Measurements from ENCODE around the gene TPSD1.
"Not testable (repeated sequence)": the region's sequence is repeated elsewhere in the genome, so short reads cannot be mapped to it uniquely, and the experiment has no call there.

The TPSD1 gene

DNA sequence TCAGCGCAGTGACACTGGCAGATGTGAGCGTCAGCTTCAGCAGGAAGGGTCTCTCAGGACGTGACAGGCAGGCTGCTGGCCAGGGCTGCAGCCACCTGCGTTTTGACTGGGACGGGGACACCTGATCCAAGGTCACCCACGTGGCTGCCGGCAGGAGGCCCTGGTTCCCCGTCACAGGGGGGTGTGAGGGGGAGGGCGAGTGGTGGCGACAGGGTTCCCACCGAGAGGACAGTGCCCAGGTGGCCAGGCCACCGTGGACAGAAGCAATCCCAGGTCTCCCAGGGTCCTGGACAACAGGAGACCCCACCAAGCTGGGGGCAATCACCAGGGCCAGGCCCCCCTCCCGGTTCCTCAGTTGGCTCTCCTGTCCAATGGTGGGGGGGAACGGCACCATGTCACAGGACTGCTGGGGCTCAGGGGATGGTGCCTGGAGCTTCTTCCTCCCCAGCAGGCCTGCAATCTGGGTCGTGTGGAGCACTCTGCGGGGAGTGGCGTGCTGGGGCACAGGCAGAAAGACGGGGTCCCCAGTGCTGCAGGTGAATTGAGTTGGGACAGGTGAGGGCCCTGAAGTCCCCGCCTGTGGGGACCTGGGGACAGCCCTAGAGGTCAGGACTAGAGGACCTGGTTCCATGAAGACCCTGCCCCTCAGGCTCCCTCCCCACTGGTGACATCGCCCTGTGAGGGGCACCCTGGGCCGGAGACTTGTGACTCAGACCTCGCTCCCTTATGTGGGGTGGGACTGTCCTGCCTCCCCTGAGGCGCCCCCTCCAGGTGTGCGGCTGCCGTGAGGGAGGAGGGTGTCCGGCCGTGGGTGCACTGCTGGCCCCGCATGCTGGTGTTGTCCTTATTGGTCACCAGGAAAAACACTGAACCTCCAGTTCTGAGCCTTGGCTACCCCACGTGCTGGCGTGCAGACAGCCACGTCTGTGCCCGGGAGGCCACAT, 11.7 kb upstream of the TPSD1 start:
- DNase-seq, result not testable (repeated sequence)

DNA sequence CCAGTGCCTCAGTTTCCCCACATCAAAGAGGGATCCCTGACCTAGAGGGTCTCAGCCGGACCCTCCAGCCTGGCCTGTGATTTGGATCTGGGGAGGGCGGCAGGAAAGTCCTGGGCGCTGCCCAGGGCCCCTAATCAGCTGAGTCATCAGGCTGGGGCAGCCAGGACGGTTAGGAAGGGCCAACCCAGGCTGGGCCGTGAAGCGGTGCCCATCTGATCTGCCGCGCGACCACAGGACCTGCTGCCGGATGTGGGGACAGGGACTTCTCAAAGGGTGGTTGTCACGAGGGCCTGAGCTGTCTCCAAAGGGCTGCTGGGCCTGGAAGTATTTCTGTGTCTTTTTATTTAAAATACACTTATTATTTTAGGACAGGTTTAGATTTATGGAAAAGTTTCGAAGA, 11.0 kb upstream of the TPSD1 start:
- no peak for DNase-seq

DNA sequence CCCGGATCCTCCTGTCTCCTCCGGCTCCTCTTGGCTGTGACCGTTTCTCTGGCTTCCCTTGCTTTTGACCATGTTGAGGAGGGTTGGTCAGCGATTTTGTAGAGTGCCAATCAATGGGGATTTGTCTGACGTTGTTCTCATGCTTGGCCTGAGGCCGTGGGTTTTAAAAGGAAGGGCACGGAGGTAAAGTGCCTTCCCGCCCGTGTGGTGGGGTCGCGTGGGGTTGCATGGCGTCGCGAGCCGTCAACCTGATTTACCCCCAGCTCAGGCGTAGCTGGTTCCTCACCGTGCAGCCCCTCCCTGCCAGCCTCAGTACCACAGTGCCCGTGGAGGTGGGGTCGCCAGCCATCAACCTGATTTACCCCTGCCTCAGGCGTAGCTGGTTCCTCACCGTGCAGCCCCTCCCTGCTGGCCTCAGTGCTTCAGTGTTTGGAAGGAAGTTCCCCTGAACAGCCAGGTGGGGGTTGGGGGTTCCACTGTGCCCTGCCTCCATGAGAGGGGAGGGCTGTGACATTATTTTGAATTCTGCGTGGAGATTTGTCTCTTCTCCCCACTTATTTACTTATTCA, 10.3 kb upstream of the TPSD1 start:
- no peak for DNase-seq

DNA sequence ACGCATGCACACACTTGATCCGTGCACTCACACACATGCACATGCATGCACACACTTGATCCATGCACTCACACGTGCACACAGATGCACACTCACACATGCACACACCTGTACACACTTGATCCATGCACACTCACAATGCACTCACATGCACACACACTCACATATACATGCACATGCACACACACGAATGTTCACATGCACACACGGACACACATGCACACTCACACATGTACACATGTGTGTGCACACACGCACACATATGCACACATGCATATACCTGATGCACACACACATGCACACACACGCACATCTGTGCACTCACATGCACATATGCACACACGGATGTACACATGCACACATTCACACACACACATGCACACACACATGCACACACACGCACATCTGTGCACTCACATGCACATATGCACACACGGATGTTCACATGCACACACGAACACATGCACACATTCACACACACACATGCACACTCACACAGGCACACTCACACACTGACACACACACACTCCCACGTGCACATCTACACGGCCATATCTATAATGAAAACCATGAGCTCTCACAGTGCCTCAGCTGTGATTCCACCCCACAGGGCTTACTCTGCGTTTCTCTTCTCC, 7.8 kb upstream of the TPSD1 start:
- not testable (repeated sequence) for DNase-seq

DNA sequence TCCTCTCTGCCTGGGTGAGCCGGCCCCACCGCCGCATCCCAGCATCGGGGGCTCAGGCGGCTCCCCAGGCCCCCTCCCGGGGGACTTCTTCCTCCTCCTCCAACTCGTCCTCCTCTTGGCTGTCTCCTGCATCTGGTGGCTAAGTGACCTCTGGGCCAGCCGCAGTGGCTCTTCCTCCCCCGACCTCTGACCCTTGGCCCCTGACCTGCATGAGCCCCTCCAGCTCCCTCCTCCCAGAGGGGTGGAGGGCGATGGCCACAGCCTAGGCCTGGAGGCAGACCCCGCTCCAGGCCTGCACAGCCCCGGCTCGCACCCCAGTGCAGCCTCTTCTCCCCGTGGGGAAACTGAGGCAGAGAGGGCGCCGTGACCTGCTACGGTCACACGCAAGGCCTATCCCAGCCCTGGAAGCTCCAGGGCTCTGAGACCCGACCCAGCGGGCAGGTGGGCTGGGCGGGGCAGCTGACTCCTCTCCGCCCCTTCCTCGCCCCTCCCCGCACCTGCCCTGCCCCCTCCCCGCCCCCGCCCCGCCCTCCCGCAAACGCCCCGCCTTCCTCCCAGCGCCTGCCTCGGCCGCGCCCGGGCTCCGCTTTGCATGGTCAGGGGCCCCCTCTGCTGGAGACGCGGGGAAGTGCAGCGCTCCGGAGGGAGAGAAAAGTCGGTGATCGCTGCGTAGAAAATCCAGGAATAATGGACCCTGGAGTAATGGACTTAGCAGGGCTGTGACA, 6.7 kb upstream of the TPSD1 start:
- not testable (repeated sequence) for DNase-seq

DNA sequence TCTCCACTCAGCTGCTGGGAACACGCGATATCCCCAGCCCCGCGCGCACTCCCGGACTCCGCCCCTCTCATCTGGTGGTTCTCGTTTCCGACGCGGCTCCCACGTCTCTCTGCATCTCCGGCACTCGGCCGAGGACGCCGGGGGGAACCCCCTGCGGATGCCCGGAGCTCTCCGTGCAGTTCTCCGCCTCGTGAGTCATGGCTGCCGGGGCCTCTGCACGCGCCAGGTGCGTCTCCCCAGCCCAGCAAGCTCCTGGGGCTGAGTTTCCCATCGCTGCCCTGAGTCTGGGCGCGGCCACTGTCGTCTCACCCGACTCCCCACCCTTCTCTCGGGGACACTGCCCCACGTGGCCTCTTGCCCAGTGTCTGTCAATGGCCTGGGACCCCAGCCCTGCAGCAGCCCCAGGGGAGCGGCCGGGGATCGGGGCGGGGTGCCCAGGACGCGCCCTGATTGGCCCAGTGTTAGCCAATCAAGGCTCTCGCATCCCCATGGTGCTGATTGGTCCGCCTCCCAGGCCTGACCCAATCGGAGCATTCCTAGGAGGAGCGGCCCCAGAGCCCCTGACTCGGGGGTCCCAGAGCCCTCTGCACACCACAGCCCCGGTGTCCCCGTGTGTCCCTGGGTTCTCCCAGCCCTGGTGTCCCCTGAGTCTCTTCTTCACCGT, 2.0 kb upstream of the TPSD1 start:
- DNase-seq, result not testable (repeated sequence)

DNA sequence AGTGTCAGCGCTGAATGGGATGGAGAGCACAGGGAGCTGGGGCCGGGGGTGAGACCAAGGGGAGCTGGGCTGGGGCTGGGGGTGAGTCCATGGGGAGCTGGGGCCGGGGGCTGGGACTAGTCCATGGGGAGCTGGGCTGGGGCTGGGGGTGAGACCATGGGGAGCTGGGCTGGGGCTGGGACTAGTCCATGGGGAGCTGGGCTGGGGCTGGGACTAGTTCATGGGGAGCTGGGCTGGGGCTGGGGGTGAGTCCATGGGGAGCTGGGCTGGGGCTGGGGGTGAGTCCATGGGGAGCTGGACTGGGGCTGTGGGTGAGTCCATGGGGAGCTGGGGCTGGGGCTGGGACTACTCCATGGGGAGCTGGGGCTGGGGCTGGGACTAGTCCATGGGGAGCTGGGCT, 1.0 kb upstream of the TPSD1 start:
- not testable (repeated sequence) for DNase-seq

DNA sequence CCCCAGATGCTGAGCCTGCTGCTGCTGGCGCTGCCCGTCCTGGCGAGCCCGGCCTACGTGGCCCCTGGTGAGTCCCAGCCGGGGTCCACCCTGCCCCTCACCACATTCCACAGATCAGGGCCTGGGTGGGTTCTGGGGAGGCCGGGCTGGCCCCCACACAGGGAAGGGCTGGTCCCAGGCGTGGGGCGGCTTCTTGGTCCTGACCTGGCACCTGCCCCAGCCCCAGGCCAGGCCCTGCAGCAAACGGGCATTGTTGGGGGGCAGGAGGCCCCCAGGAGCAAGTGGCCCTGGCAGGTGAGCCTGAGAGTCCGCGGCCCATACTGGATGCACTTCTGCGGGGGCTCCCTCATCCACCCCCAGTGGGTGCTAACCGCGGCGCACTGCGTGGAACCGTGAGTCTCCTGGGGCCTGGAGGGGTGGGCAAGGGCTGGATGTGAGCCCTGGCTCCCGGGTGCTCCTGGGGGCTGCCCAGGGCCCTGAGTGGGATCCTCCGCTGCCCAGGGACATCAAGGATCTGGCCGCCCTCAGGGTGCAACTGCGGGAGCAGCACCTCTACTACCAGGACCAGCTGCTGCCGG, 516 bp downstream of the TPSD1 start:
- DNase-seq, result not testable (repeated sequence)

DNA sequence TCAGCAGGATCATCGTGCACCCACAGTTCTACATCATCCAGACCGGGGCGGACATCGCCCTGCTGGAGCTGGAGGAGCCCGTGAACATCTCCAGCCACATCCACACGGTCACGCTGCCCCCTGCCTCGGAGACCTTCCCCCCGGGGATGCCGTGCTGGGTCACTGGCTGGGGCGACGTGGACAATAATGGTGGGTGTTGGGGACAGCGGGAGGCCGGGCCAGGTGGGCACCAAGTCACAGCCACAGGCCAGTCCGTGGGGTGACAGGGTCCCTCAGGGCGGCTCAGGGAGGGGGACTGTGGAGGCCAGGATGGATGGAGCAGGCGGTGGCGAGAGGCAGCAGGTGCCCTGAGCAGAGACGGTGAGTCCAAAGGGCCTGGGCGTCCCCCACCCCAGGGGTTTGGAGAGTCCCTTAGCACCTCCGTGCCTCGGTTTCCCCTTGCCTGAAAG, 1.0 kb downstream of the TPSD1 start:
- DNase-seq, result no peak

DNA sequence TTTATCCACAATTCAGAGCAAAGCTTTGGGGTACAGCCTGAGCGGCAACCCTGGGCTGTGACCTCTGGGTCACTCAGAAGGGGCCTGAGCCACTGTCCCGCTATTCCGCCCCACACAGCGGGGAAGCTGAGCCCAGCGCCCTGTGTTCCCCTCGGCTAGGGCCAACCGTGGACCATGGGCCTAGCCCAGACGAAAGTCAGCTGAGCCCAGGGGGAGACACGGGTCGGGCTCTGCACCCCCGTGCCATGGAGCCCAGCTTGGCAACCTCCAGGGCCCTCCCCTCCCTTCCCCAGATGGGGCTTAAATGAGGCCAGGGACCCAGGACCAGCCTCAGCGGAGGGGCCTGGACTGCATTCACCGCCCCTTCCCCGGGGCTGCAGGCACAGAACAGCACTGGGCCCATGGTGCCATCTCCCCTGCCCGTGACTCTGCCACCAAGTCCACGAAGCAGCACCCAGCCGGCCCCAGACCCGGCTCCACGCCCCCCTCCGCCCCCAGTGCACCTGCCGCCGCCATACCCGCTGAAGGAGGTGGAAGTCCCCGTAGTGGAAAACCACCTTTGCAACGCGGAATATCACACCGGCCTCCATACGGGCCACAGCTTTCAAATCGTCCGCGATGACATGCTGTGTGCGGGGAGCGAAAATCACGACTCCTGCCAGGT, 1.8 kb downstream of the TPSD1 start:
- no peak for DNase-seq

DNA sequence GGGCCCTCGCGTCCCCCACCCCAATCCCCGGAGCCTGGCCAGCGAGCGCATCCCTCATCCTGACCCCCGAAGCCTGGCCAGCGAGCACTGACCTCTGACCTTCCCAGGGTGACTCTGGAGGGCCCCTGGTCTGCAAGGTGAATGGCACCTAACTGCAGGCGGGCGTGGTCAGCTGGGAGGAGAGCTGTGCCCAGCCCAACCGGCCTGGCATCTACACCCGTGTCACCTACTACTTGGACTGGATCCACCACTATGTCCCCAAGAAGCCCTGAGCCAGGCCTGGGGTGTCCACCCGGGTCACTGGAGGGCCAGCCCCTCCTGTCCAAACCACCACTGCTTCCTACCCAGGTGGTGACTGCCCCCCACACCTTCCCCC, 2.3 kb downstream of the TPSD1 start:
- DNase-seq, result no peak

DNA sequence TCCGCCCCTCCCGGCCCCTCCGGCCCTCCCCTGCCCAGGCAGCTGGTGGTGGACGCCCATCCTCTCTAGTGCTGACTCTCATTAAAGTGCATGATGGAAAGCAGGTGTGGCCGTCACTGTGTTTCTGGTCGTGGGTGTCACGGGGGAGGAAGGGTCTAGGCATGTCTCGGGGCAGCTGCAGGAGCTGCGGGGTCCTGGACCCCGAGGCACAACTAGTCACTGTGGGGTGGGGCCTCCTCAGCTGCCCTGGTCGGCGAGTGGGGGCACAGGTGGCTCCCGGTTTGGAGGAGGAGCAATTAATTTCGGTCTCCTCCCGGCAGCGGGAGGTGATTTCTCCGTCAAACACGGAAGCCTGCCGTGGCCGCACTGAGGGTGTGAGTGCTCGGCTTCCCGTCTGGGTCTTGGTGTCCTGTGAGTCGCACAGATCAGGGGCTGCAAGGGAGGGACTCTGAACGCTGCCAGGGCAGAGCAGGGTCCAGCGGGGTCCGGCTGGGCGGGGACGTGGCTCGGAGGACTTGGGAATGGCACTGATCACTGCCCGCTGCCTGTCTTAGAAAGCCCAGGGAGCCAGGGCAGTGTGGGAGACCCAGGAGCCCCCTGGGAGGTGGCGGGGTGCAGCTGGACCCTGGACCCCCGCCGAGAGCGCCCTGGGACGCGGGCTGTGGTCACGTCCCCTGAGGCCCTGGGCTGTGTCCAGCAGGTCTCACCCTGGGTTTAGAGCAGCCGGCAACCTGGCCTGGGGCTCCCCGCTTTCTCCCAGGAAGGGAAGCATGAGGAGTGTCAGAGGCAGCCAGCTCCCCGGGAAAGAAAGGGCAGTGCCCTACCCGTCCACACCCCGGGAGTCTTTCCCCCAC, 3.3 kb downstream of the TPSD1 start:
- peak; percentile 17 for DNase-seq

DNA sequence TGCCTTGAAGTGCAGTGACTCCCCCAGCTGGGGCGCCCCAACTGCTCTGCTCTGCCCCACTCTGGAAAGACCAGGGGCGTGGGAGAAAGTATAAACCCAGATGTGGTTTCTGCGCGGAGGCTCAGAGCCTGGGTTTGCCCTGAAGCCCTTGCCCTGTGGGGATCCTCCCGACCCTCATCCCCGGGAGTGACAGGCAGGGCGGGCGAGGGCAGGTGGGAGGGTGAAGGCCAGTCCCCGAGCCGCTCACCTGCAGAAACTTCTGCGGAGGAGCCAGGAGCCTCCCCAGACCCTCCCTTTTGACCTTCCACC, 3.8 kb downstream of the TPSD1 start:
- DNase-seq, result no peak

DNA sequence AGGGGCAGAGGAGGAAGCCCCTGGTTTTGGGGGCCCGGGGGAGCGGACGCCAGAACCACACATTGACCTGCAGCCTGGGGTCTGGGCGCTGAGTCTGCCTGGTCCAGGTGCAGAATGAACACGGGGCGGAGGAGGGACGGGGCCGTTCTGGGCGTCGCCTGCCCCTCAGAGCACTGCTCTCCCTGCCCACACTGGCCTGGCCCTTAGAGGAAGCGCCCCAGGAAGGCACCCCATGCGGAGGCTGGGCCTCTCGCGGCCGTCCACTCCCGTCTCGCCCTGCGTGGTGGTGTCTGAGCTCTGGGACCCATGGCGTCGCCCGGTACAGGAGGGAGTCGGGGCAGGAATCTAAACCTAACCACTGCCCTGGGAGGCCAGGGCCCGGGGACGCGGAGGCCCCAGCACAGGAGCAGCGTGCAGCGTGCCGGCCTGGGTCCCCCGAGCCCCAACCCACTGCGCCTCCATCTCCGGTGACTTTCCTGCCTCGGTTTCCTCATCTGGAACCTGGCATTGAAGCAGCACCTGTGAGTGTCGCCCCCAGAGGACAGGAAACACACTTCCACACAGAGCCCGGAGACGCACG, 4.3 kb downstream of the TPSD1 start:
- DNase-seq, result no peak

DNA sequence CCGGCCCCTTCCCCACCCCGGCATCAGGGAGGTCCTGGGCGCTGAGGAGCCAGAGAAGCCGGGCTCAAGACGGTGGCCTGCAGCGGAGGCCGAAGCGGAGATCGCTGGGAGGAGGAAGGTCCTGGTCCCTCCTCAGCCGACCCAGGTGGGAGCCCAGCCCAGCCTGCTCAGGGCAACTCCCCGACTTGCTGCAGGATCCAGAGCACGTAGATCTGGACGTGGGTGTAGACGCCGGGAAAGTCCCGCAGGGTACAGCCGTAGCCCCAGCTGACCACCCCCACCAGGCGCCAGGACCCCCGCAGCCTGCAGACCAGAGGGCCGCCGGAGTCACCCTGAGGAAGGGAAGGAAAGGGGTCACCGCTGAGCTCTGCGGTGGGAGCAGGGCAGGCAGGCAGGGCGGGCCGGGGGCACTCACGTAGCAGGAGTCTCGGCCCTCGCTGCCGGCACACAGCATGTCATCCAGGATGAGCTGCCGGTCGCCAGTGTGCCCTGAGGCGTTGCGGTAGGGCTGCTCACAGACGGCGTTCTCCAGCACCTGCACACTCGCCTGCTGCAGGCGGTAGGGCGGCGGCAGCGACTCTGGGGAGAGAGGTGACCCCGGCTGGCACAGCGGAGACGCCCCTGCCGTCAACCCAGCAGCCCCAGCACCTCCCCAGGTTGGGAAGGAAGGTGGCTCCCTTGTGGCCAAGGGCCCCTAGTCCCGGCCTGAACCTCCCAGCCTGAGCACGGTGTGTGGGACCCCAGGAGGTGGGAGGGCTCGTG, 5.4 kb downstream of the TPSD1 start:
- peak; percentile 81 for DNase-seq

DNA sequence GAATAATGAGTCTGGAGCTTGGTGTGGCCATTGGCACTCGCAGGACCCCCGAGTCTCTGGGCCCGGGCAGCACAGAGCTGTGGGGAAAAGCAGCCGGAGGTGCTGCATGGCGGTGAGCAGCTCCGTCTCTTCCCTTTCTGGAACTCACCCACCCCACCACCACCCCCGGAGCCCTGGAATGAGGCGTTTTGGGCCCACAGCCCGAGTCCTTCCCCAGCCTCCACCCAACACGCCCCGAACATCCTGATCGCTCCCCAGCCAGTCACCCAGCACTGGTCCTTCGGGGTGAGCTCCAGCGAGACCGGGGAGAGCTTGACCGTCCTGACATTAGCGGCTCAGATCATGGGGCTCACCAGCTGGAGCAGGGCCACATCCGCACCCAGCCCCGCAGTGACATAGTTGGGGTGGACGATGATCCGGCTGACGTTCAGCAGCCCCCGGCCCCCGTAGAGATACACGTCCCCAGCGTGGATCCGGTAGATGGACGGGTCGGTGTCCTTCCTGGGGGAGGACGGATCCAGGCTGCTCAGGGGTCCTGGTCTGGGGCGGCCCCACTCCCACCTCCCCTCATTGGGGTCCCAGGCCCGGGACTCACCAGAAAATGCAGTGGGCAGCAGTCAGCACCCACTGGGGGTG, 6.5 kb downstream of the TPSD1 start:
- no peak for DNase-seq

DNA sequence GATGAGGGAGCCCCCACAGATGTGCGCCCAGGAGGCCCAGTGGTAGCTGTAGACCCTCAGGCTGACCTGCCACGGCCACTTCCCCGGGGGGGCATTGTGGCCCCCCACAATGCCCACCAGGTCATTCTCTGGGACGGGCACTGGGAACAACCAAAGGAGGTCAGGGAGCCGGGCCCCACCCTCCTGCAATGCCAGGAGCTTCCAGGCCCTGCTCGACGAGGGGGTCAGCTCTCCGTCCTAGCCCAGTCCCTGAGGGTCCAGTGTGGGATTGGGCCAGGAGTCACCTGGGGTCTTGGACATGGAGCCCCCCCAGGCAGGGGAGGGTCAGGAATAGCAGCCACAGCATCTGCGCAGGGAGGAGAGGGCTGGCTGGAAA, 7.0 kb downstream of the TPSD1 start:
- DNase-seq, result no peak

DNA sequence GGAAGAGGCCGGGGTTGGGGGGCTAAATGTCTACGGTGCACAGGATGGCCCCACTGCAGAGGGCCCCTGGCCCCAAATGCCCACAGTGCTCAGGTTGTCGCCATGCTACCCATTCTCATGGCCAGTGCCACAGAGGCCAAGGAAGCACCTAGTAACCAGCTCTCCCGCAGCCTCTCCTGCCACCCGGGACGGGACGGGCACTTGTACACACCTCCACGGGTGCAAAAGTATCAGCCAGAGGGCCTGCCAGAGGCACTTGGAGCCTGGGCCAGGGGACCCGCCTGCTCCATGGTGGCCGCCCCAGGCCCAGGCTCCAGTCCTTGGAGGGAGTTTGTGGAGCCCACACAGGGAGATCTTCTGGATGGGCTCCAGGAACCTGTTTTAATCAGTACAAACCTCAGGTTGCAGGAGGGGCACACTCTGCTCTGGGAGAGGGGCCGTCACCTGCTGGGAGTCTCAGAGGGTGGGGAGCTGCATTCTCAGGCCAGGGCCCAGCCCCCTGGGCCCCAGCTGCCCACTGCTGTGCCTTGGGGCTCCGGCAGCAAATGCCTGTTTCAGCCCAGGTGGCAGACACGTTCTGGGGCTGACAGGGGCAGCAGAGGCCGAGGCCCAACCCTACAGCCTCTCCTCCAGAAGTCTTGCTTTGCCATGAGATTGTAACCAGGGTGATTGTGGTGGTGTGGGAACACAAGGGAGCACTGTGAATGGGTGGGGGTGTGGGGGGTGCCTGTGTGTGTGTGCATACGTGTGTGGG, 7.9 kb downstream of the TPSD1 start:
- DNase-seq, result no peak

Data from NCI-H345 (cell line).